ENCODE results near the gene TMEM248. TPM values are rescaled to one million over a fixed set of nuclear protein-coding genes. Genes with fewer than 3 reads are reported as not detected.
A peak's percentile ranks its signal among the peaks of the same experiment; 100 is the strongest.

TMEM248 gene
- total and polyA plus RNA-seq, 2 of the 13 experiments (the other 11 are each of a cell fraction or from before 2014, with no cell fraction given), result 54.3 to 109 TPM

DNA sequence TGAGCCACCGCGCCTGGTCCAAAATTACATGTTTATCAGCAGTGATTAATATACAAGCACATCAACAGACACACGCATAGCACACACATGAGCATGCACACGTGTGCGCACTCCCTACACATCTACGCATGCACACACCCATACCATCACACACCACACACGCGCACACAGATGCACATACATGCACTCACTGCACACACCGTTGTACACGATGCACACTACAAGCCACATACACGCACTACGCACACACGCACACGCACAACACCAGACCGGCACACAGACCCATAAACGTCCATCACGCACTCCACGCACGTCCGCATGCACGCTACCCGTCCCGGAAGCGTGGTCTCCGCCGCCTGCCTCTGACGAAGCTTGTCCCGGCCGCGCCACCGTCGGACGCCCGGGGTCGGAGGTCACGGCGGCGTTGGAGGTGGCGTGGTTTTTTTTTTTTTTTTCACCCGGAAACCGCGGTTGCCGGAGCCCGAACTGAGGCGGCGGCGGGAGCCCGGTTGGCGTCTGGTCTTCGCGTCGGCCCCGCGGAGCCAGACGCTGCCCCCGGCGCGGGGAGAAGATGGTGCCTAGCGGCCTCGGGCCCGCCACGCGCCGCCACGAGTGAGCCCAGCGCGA is at the start of gene TMEM248 (continued):
- TF ChIP-seq, protein P1, sequence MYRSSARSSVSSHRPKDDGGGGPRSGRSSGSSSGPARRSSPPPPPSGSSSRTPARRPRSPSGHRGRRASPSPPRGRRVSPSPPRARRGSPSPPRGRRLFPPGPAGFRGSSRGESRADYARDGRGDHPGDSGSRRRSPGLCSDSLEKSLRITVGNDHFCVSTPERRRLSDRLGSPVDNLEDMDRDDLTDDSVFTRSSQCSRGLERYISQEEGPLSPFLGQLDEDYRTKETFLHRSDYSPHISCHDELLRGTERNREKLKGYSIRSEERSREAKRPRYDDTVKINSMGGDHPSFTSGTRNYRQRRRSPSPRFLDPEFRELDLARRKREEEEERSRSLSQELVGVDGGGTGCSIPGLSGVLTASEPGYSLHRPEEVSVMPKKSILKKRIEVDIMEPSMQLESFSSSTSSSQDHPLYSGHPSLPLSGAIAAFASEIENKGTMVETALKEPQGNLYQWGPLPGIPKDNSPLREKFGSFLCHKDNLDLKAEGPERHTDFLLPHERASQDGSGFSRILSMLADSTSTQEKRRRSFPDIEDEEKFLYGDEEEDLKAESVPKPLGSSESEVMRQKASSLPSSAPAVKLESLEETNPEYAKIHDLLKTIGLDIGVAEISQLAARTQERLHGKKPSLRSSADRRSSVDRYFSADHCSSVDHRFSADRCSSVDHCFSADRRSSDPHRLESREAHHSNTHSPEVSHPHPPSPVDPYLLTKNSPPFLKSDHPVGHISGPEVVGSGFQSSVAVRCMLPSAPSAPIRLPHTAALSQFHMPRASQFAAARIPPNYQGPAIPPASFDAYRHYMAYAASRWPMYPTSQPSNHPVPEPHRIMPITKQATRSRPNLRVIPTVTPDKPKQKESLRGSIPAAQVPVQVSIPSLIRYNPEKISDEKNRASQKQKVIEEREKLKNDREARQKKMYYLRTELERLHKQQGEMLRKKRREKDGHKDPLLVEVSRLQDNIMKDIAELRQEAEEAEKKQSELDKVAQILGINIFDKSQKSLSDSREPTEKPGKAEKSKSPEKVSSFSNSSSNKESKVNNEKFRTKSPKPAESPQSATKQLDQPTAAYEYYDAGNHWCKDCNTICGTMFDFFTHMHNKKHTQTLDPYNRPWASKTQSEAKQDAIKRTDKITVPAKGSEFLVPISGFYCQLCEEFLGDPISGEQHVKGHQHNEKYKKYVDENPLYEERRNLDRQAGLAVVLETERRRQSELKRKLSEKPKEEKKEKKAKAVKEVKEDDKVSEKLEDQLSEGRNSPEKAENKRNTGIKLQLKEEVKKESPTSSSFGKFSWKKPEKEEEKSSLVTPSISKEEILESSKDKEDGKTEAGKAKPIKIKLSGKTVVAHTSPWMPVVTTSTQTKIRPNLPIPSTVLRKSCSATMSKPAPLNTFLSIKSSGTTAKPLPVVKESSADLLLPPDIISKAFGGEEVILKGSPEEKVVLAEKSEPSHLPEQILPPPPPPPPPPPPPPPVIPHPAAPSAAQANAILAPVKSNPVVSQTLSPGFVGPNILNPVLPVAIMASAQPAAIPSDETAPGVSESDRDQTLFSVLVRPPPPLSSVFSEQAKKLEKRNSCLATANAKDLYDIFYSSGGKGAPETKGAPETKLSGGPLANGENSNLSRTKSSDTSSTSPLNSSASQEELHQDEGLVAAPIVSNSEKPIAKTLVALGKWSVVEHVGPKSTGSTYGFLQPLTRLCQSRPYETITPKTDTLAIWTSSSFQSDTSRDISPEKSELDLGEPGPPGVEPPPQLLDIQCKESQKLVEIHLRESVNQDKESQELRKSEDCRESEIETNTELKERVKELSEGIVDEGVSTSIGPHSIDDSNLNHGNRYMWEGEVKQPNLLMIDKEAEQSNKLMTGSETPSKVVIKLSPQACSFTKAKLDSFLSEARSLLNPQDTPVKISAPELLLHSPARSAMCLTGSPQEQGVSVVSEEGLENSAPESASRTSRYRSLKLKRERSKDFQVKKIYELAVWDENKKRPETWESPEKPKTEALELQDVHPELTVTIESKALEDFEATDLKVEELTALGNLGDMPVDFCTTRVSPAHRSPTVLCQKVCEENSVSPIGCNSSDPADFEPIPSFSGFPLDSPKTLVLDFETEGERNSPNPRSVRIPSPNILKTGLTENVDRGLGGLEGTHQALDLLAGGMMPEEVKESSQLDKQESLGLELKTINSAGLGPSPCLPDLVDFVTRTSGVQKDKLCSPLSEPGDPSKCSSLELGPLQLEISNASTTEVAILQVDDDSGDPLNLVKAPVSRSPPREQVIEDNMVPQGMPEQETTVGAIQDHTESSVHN (CRISPR knock-in tag; IDR thresholded peaks at IDR 0.05), result peak; percentile 92; the same call in 1 of the 2 replicates
- TF ChIP-seq, protein P2, sequence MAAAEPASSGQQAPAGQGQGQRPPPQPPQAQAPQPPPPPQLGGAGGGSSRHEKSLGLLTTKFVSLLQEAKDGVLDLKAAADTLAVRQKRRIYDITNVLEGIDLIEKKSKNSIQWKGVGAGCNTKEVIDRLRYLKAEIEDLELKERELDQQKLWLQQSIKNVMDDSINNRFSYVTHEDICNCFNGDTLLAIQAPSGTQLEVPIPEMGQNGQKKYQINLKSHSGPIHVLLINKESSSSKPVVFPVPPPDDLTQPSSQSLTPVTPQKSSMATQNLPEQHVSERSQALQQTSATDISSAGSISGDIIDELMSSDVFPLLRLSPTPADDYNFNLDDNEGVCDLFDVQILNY (CRISPR knock-in tag; conservative IDR thresholded peaks at IDR 0.05), result no peak
- TF ChIP-seq PAF1 (CRISPR knock-in tag; IDR thresholded peaks at IDR 0.05) (no peak), ZNF446 (CRISPR knock-in tag; IDR thresholded peaks at IDR 0.05) (no peak), ZNF10 (CRISPR knock-in tag; IDR thresholded peaks at IDR 0.05; ENCODE audit: borderline replicate concordance, low read depth) (no peak), ZNF30 (CRISPR knock-in tag; IDR thresholded peaks at IDR 0.05) (0 out of 2 replicates have a peak, but pooled peaks have one; percentile 31), ZNF326 (CRISPR knock-in tag; IDR thresholded peaks at IDR 0.05; ENCODE audit: borderline replicate concordance) (peak; percentile 24; the same call in 1 of the 2 replicates), RFX5 (IDR thresholded peaks at IDR 0.05; ENCODE audit: low read depth, low read length) (no peak), ZNF543 (CRISPR knock-in tag; IDR thresholded peaks at IDR 0.05) (peak; percentile 66; the same call in 1 of the 2 replicates), PPARG (CRISPR knock-in tag; conservative IDR thresholded peaks at IDR 0.05) (0 out of 2 replicates have a peak, but pooled peaks have one; percentile 31)
- TF ChIP-seq, protein P3, sequence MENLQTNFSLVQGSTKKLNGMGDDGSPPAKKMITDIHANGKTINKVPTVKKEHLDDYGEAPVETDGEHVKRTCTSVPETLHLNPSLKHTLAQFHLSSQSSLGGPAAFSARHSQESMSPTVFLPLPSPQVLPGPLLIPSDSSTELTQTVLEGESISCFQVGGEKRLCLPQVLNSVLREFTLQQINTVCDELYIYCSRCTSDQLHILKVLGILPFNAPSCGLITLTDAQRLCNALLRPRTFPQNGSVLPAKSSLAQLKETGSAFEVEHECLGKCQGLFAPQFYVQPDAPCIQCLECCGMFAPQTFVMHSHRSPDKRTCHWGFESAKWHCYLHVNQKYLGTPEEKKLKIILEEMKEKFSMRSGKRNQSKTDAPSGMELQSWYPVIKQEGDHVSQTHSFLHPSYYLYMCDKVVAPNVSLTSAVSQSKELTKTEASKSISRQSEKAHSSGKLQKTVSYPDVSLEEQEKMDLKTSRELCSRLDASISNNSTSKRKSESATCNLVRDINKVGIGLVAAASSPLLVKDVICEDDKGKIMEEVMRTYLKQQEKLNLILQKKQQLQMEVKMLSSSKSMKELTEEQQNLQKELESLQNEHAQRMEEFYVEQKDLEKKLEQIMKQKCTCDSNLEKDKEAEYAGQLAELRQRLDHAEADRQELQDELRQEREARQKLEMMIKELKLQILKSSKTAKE (CRISPR knock-in tag; IDR thresholded peaks at IDR 0.05; ENCODE audit: borderline replicate concordance), result peak; percentile 67
- TF ChIP-seq, protein P4, sequence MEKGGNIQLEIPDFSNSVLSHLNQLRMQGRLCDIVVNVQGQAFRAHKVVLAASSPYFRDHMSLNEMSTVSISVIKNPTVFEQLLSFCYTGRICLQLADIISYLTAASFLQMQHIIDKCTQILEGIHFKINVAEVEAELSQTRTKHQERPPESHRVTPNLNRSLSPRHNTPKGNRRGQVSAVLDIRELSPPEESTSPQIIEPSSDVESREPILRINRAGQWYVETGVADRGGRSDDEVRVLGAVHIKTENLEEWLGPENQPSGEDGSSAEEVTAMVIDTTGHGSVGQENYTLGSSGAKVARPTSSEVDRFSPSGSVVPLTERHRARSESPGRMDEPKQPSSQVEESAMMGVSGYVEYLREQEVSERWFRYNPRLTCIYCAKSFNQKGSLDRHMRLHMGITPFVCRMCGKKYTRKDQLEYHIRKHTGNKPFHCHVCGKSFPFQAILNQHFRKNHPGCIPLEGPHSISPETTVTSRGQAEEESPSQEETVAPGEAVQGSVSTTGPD (CRISPR knock-in tag; IDR thresholded peaks at IDR 0.05), result no peak
- TF ChIP-seq, protein P5, sequence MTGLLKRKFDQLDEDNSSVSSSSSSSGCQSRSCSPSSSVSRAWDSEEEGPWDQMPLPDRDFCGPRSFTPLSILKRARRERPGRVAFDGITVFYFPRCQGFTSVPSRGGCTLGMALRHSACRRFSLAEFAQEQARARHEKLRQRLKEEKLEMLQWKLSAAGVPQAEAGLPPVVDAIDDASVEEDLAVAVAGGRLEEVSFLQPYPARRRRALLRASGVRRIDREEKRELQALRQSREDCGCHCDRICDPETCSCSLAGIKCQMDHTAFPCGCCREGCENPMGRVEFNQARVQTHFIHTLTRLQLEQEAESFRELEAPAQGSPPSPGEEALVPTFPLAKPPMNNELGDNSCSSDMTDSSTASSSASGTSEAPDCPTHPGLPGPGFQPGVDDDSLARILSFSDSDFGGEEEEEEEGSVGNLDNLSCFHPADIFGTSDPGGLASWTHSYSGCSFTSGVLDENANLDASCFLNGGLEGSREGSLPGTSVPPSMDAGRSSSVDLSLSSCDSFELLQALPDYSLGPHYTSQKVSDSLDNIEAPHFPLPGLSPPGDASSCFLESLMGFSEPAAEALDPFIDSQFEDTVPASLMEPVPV (CRISPR knock-in tag; IDR thresholded peaks at IDR 0.05), result peak; percentile 81; the same call in 1 of the 2 replicates
